HG03108 (cell line): ENCODE data around the gene GCLC.
"Not testable (repeated sequence)": the region's sequence is repeated elsewhere in the genome, so short reads cannot be mapped to it uniquely, and the experiment has no call there.

Experiments
- ATAC-seq: cut with Tn5 transposase; IDR thresholded peaks from one replicate; pipeline ENCODE4 v1.9.1; 2021; ENCODE audit warnings: moderate library complexity; ENCODE audit not compliant: unreplicated experiment

GCLC gene

GRCh38 chr6:53564401-53565065 is 19.6 kb upstream of the GCLC start:
- ATAC-seq = no peak

GRCh38 chr6:53556986-53557715 is 12.2 kb upstream of the GCLC start:
- no peak for ATAC-seq

GRCh38 chr6:53553600-53553999 is 8.7 kb upstream of the GCLC start:
- not testable (repeated sequence) for ATAC-seq

GRCh38 chr6:53551681-53552080 is 6.8 kb upstream of the GCLC start:
- ATAC-seq = not testable (repeated sequence)

GRCh38 chr6:53547811-53548496 is 3.1 kb upstream of the GCLC start:
- peak; percentile 68 for ATAC-seq

GRCh38 chr6:53547166-53547810 is 2.4 kb upstream of the GCLC start:
- ATAC-seq = peak; percentile 1

GRCh38 chr6:53546281-53546680 is 1.4 kb upstream of the GCLC start:
- ATAC-seq = no peak

- no peak for ATAC-seq
Measured at GRCh38 chr6:53544217-53544469, 758 bp downstream of the GCLC start.

- no peak for ATAC-seq
Measured at GRCh38 chr6:53543359-53544216, 1.3 kb downstream of the GCLC start.

- no peak for ATAC-seq
Measured at GRCh38 chr6:53541900-53542299, 3.0 kb downstream of the GCLC start.

- no peak for ATAC-seq
Measured at GRCh38 chr6:53540129-53540692, 4.7 kb downstream of the GCLC start.

- no peak for ATAC-seq
Measured at GRCh38 chr6:53539561-53539960, 5.3 kb downstream of the GCLC start.

- ATAC-seq = no peak
Measured at GRCh38 chr6:53536561-53536960, 8.3 kb downstream of the GCLC start.

GRCh38 chr6:53532942-53533341 is 12.0 kb downstream of the GCLC start:
- no peak for ATAC-seq

- no peak for ATAC-seq
Measured at GRCh38 chr6:53532061-53532797, 12.7 kb downstream of the GCLC start.

GRCh38 chr6:53530780-53531386 is 14.0 kb downstream of the GCLC start:
- ATAC-seq = no peak

GRCh38 chr6:53530346-53530745 is 14.6 kb downstream of the GCLC start:
- no peak for ATAC-seq

GRCh38 chr6:53529324-53530036 is 15.4 kb downstream of the GCLC start:
- ATAC-seq = no peak

- no peak for ATAC-seq
Measured at GRCh38 chr6:53528107-53528506, 16.8 kb downstream of the GCLC start.
